ENCODE data around the gene CPNE5. TPM values are rescaled to one million over a fixed set of nuclear protein-coding genes. Genes with fewer than 3 reads are reported as not detected.

CPNE5 gene
- polyA plus RNA-seq, 3 donors = 0.47 to 0.85 (median 0.82) TPM

DNA sequence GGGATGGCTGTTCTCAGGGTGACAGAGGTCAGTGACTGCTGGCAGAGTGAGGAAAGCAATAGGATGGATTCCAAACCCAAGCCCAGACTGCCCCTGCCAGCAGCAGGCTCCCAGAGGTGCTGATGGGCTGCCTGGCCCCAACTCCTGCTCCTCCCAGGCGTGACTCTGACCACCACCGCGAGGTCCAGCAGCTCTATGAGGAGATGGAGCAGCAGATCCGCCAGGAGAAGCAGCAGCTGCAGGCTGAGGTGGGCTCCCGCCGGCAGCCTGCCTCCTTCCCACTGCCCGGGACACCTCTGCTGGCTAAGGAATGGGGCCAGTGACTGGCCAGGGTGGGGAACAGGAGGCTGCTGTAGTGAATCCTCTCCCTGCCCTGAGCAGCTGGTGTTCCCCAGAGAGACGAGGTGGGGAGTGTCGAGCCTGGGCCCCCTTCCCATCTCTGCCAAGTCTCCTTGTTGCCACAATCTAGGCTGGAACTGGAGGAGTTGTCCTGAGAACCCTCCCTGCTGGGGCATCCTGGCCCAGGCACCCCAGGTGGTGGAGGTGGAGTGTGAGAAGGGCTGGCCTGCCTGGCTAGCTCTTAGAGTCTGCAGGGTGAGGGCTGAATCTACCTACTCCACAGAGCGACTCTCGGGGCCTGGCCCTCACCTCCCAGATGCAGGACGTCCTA, 121.2 kb downstream of the CPNE5 start:
- H3K27ac Mint-ChIP-seq = peak overlapping the region in 2 of 7 donors; percentile 63 to 71
- TF ChIP-seq, protein P1, sequence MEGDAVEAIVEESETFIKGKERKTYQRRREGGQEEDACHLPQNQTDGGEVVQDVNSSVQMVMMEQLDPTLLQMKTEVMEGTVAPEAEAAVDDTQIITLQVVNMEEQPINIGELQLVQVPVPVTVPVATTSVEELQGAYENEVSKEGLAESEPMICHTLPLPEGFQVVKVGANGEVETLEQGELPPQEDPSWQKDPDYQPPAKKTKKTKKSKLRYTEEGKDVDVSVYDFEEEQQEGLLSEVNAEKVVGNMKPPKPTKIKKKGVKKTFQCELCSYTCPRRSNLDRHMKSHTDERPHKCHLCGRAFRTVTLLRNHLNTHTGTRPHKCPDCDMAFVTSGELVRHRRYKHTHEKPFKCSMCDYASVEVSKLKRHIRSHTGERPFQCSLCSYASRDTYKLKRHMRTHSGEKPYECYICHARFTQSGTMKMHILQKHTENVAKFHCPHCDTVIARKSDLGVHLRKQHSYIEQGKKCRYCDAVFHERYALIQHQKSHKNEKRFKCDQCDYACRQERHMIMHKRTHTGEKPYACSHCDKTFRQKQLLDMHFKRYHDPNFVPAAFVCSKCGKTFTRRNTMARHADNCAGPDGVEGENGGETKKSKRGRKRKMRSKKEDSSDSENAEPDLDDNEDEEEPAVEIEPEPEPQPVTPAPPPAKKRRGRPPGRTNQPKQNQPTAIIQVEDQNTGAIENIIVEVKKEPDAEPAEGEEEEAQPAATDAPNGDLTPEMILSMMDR (IDR thresholded peaks at IDR 0.05) = no peak
- H3K27me3 ChIP-seq (ENCODE audit: control insufficient read depth in 2 of 2, insufficient read depth in 2 of 2, low read length in 2 of 2) = no peaks in the 10 kb centered on the region
- 97% methylated on average over 8 of the region's 12 CpGs for WGBS (ENCODE audit: insufficient coverage)
- peaks cover 0 to 4% of the 10 kb centered on the region in 2 donors for H3K4me1 ChIP-seq (ENCODE audit: control insufficient read depth in 1 of 2, insufficient read depth in 2 of 2, low read length in 2 of 2)
- no peaks in the 10 kb centered on the region for H3K4me1 Mint-ChIP-seq
- H3K4me3 ChIP-seq (replicated peaks in 1 of 3; ENCODE audit: low read depth in 2 of 3, low read length in 3 of 3) = no peak overlapping the region
- no peaks in the 10 kb centered on the region for H3K9me3 Mint-ChIP-seq
- H3K9ac ChIP-seq (ENCODE audit: insufficient read depth, low read length, poor library complexity, severe bottlenecking) = no peak overlapping the region
- H4K20me1 ChIP-seq (ENCODE audit: insufficient read depth, low read length) = no peaks in the 10 kb centered on the region
- intact Hi-C loops (cut with micrococcal nuclease) = no loop called here
- H3K9me3 ChIP-seq (replicated peaks in 1 of 2; ENCODE audit: control insufficient read depth in 1 of 2, insufficient read depth in 1 of 2, low read length in 2 of 2) = no peaks in the 10 kb centered on the region
- H3K27ac ChIP-seq (ENCODE audit: low read depth in 1 of 2, low read length in 2 of 2) = no peak overlapping the region
- peaks cover 55 to 97% of the 10 kb centered on the region in 2 donors for H3K36me3 Mint-ChIP-seq
- H3K36me3 ChIP-seq (replicated peaks in 1 of 2; ENCODE audit: control insufficient read depth in 1 of 2, insufficient read depth in 2 of 2, low read length in 2 of 2) = peaks cover 88 to 99% of the 10 kb centered on the region in 2 donors
- H2AFZ ChIP-seq (ENCODE audit: insufficient read depth, low read depth, low read length, poor library complexity, severe bottlenecking) = no peak overlapping the region
- no peak overlapping the region for H3K4me2 ChIP-seq (replicated peaks; ENCODE audit: extremely low read depth, low read length, poor library complexity, severe bottlenecking)
- H3K79me2 ChIP-seq (ENCODE audit: insufficient read depth, low read length) = peaks cover 15% of the 10 kb centered on the region
- no peak for DNase-seq
- no peaks in the 10 kb centered on the region for H3K27me3 Mint-ChIP-seq (ENCODE audit: low read depth in 3 of 3)
- no peak overlapping the region for H3K4me3 Mint-ChIP-seq

GRCh38 chr6:36717231-36717825, 121.9 kb downstream of the CPNE5 start:
- TF ChIP-seq, protein P1 (IDR thresholded peaks at IDR 0.05) = no peak
- peaks cover 20% of the 10 kb centered on the region for H3K79me2 ChIP-seq (ENCODE audit: insufficient read depth, low read length)
- Mint-ChIP-seq H3K36me3 (peaks cover 55 to 98% of the 10 kb centered on the region in 2 donors), H3K4me1 (no peaks in the 10 kb centered on the region), H3K27me3 (ENCODE audit: low read depth in 3 of 3) (no peaks in the 10 kb centered on the region), H3K4me3 (no peak overlapping the region), H3K9me3 (no peaks in the 10 kb centered on the region), H3K27ac (peak overlapping the region in 2 of 7 donors; percentile 63 to 88)
- H3K9me3 ChIP-seq (replicated peaks in 1 of 2; ENCODE audit: control insufficient read depth in 1 of 2, insufficient read depth in 1 of 2, low read length in 2 of 2) = no peaks in the 10 kb centered on the region
- H4K20me1 ChIP-seq (ENCODE audit: insufficient read depth, low read length) = no peaks in the 10 kb centered on the region
- intact Hi-C loops (cut with micrococcal nuclease) = no loop called here
- H3K27ac ChIP-seq (ENCODE audit: low read depth in 1 of 2, low read length in 2 of 2) = no peak overlapping the region
- no peak for DNase-seq
- WGBS (ENCODE audit: insufficient coverage) = 93% methylated on average over 9 of the region's 13 CpGs
- H3K4me2 ChIP-seq (replicated peaks; ENCODE audit: extremely low read depth, low read length, poor library complexity, severe bottlenecking) = no peak overlapping the region
- no peak overlapping the region for H2AFZ ChIP-seq (ENCODE audit: insufficient read depth, low read depth, low read length, poor library complexity, severe bottlenecking)
- peaks cover 81 to 98% of the 10 kb centered on the region in 2 donors for H3K36me3 ChIP-seq (replicated peaks in 1 of 2; ENCODE audit: control insufficient read depth in 1 of 2, insufficient read depth in 2 of 2, low read length in 2 of 2)
- H3K4me1 ChIP-seq (ENCODE audit: control insufficient read depth in 1 of 2, insufficient read depth in 2 of 2, low read length in 2 of 2) = peaks cover 0 to 4% of the 10 kb centered on the region in 2 donors
- no peak overlapping the region for H3K4me3 ChIP-seq (replicated peaks in 1 of 3; ENCODE audit: low read depth in 2 of 3, low read length in 3 of 3)
- H3K9ac ChIP-seq (ENCODE audit: insufficient read depth, low read length, poor library complexity, severe bottlenecking) = no peak overlapping the region
- H3K27me3 ChIP-seq (ENCODE audit: control insufficient read depth in 2 of 2, insufficient read depth in 2 of 2, low read length in 2 of 2) = no peaks in the 10 kb centered on the region

Data from CD14-positive monocyte (primary cell).